ENCODE results near the gene SYNDIG1.

The SYNDIG1 gene

DNA sequence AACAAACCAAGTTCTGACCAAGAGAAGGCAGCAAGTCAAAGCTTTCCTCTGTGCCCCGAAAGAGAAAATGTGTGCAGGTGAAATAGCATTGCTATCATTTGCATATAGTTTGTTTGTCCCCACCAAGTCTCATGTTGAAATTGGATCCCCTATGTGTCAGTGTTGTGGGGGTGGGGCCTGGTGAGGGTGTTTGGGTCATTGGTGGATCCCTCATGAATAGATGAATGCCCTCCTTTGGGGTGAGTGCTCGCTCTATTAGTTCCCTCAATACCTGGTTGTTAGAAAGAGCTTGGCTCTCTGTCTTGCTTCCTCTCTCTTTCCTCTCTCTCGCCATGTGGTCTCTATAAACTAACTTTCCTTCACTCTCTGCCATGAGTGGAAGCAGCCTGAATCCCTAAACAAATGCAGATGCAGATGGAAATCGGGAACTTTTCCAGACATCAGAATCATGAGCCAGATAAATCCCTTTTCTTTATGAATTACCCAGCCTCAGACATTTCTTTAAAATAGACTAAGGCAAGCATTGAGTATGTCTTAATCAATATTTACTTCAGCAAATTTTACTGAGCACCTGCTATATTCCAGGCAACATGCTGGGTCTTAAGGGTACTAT is 43.8 kb upstream of the SYNDIG1 start:
- no peak for TF ChIP-seq CTCF (IDR thresholded peaks at IDR 0.05; ENCODE audit: low read depth, low read length)
- DNase-seq (ENCODE audit: extremely low read depth, low read depth): no peak

- no peak for TF ChIP-seq CTCF (IDR thresholded peaks at IDR 0.05; ENCODE audit: low read depth, low read length)
- no peak for DNase-seq (ENCODE audit: extremely low read depth, low read depth)
Measured at GRCh38 chr20:24431279-24432045, 38.0 kb upstream of the SYNDIG1 start.

DNA sequence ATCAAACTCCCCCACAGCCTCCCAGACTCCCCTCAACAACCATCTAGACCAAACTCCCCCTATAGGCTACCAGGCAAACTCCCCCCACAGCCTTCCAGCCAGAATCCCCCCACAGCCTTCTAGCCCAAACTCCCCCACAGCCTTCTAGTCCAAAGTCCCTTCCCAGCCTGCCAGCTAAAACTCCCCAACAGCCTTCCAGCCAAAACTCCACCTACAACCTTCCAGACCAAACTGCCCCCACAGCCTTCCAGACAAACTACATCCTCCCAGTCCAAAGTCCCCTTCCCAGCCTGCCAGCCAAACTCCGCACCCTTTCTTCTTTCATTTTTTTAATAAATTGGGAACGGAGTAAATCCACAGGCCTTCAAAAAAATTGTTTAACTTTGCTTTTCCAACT is 37.4 kb upstream of the SYNDIG1 start:
- TF ChIP-seq CTCF (IDR thresholded peaks at IDR 0.05; ENCODE audit: low read depth, low read length): no peak
- DNase-seq (ENCODE audit: extremely low read depth, low read depth): no peak

DNA sequence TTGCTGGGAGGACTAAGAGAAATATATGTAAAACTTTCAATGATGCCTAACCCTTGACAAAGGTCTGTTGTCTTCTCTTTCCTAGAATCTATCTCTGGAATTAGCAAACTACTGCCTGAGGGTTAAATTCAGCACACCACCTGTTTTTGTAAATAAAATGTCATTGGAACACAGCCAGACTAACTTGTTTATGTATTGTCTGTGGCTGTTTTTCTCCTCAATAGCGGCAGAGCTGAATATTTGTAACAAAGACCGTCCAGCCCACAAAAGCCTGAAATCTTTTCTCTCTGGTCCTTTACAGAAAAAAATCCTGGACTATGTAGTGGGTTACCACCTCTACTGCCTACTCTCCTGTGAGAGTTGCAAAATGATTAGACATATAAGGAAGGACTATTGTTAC is 33.3 kb upstream of the SYNDIG1 start:
- no peak for DNase-seq (ENCODE audit: extremely low read depth, low read depth)
- TF ChIP-seq CTCF (IDR thresholded peaks at IDR 0.05; ENCODE audit: low read depth, low read length): no peak

DNA sequence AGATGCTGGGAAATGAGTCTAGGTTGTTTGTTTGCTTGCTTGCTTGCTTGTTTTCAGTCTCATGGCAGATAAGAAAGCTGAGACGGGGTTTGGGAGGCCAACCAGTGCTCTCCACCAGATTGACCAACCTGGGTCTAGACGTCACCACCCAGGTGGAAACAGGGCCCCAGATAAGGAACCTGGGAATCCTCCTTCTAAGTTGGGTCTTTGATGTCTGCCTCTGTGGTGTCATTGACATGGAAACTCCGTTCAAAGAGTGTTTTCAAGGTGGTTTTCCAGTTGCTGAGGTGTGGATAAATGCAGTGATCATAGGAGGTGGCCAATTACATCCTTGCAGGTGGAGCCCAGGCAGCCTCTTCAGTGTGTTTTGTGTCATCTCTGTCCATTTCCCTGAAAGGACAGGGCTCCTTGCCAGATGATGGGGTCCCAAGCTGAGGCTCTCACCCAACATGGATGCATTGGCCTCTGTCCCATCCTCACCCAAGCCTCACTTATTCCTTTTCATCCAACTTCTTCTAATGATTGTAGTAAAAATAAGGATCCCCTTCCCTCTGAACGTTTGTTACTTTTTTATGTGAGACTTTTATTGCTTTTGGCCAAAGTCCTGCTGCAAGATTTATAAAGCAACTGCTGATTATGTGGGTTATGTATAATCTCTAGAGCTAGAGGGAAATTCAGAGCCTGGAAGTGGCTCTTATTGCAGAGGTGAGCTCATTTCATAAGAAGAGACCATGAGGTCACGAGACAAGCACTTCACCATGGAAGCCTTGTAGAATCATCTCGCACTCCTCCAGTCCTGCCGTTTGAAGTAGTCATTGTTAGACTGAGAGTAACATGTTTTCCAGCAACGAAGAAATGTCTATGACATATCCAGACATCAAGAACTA is 32.0 kb upstream of the SYNDIG1 start:
- TF ChIP-seq CTCF (IDR thresholded peaks at IDR 0.05; ENCODE audit: low read depth, low read length): no peak

GRCh38 chr20:24438331-24438730 is 31.1 kb upstream of the SYNDIG1 start:
- TF ChIP-seq CTCF (IDR thresholded peaks at IDR 0.05; ENCODE audit: low read depth, low read length): no peak
- DNase-seq (ENCODE audit: extremely low read depth, low read depth): no peak

More for the DNA sequence above, 32.0 kb upstream of the SYNDIG1 start:
- DNase-seq (ENCODE audit: extremely low read depth, low read depth): no peak
